Omental fat pad (tissue), 4 donors: ENCODE results near the gene NATD1. TPM values are rescaled to one million over a fixed set of nuclear protein-coding genes. Genes with fewer than 3 reads are reported as not detected.
A peak's percentile ranks its signal among the peaks of the same experiment; 100 is the strongest.

ENCODE experiments used
- ATAC-seq: fragments of 150-250 bp; one replicate; pipeline ENCODE4 v1.9.1; 2016; ENCODE audit warnings: mild to moderate bottlenecking, moderate library complexity; ENCODE audit not compliant: low FRiP score
- DNase-seq: peaks from one replicate; pipeline ENCODE4 v3.0.0-alpha.2; 2019; ENCODE audit warnings: low spot score
- total RNA-seq, 4 donors: library from RNA; depleted of rRNA; stranded (reverse); fragments of >200 nt; gene quantifications; one replicate each; pipeline ENCODE4 v1.1.0, GENCODE V29; 2016
- TF ChIP-seq, protein P1 (sequence below), 3 donors: fragments of 450-650 bp; IDR thresholded peaks; one replicate each; pipeline ENCODE4 v1.5.1; 2016 to 2017; ENCODE audit warnings: antibody characterized with exemption in 3 of 3, mild to moderate bottlenecking in 3 of 3, moderate library complexity in 2 of 3

NATD1 gene, protein sequence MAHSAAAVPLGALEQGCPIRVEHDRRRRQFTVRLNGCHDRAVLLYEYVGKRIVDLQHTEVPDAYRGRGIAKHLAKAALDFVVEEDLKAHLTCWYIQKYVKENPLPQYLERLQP
- total RNA-seq: 10 to 100 TPM in 2 of 4 donors, 1 to 10 TPM in 2; 7.5 to 19.1 (median 9.6) TPM

DNA sequence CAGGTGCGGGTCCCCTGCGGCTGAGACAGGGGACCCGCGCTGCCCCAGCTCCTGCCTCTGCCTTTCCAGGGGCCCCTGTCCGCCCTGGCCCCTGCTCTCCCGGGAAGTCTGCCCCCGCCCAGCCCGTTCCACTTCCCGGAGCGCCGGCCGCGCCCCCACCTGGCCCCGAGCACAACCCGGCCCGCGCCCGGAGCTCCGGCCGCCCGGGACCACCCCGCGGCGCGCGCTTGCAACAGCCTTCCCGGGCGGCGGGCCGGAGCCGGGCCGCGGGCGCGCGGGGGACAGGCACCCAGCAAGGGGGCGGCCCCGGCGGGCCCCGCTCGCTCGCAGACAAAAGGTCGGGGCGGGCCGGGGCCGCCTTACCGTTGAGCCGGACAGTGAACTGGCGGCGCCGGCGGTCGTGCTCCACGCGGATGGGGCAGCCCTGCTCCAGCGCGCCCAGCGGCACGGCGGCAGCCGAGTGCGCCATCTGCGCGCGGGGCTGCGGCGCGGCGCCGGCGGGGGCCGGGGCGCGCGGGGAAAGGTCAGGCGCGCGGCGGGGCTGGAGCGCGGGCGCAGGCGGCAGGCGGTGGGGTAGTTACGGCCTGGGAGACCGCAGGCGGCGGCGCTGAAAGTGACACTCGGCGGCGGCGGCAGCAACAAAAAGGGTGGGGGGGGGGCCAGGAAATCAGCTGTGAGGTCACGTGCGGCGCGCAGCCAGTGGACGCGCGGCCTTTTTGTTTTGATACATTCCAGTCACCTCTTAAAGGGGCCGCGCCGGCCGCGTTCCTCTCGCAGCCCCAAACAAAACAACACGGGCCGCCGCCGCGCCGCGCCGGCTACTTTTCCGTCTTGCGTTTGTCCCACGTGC is at the start of gene NATD1:
NATD1 (minus strand) TSS at position 615 of the 850 bp plus-strand sequence; CDS start at position 469, 146 bp downstream.
- DNase-seq: peak; percentile 83
- peak; percentile 67 for ATAC-seq
- TF ChIP-seq, protein P1, sequence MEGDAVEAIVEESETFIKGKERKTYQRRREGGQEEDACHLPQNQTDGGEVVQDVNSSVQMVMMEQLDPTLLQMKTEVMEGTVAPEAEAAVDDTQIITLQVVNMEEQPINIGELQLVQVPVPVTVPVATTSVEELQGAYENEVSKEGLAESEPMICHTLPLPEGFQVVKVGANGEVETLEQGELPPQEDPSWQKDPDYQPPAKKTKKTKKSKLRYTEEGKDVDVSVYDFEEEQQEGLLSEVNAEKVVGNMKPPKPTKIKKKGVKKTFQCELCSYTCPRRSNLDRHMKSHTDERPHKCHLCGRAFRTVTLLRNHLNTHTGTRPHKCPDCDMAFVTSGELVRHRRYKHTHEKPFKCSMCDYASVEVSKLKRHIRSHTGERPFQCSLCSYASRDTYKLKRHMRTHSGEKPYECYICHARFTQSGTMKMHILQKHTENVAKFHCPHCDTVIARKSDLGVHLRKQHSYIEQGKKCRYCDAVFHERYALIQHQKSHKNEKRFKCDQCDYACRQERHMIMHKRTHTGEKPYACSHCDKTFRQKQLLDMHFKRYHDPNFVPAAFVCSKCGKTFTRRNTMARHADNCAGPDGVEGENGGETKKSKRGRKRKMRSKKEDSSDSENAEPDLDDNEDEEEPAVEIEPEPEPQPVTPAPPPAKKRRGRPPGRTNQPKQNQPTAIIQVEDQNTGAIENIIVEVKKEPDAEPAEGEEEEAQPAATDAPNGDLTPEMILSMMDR (IDR thresholded peaks at IDR 0.05): no peak

DNA sequence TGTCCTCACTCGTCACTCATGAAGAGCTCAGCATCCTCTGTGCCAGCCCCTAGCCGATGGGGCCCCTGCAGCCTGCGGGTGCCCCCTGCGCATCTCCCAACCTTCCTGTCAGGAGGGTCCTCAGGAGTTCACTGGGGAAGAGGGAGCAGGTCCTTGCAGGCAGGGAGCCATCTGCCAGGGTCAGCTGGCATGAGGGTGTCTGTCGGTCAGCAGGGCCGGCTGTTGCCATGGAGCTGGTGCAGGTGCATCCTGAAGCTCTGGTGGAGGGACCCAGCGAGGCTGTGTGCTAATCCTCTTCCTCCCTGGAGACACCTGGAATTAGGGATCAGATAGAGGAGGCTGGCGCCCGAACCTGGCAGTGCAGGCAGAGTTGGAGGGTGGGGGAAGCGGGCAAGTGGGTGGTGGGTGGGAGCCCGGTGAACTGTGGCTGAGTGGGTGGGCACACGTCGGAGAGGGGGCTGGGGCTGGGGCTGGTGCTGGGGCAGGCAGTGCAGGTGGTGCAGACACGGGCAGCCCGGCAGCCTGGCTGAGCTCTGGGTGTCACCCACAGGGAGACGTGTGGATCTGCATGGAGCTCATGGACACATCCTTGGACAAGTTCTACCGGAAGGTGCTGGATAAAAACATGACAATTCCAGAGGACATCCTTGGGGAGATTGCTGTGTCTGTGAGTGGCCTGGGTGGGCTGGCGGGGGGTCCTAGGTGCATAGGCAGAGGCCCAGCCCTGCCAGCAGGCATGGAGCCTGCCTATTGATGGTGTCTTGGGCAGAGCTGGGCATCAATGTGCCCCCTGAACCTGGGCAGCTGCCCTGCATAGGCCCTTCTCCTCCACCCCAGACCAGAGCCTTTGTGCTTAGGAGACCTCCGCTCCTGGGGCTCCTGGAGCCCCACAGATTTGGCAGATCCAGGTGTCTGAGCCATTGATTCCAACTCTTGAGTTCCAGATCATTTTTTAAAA is 48.7 kb upstream of the NATD1 start:
- no peak for DNase-seq
- TF ChIP-seq, protein P1 (IDR thresholded peaks at IDR 0.05): no peak
- ATAC-seq: no peak

DNA sequence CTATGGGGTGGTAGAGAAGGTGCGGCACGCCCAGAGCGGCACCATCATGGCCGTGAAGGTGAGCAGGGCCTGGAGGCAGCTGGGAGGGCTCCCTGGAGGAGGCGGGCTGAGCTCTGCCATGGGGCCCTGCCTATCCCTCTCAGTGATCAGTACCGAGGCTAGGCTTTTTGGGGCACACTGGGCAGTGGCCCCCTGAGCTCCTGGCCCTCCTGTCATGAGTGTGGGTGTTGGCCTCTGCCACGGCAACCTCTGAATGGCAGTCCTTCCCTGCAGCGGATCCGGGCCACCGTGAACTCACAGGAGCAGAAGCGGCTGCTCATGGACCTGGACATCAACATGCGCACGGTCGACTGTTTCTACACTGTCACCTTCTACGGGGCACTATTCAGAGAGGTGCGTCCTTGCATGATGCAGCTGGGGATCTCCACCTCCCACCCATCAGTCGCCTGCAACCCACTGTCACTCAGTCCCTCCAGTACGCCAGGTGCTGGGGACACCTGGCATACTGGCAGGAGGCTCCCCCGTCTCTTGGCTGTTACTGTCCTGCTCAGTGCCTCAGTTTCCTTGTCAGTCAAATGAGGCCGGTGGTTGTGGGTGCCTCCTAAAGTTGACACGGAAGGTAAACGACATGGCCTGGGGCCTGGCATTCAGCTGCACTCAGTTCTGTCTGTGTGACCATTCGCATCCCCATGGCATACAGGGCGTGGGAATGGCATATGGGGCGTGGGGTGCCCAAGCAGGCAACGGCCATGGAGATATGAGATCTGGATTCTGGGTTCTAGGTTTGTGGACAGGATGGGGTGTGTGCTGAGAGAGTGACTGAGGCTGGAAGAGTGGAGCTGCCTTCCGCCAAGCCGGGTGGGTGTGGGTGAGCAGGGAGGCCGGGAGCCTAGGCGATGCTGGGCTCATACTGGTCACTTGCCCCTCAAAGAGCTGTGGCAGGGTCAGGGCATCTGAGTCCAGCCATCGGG is 47.7 kb upstream of the NATD1 start:
- TF ChIP-seq, protein P1 (IDR thresholded peaks at IDR 0.05): no peak
- no peak for DNase-seq
- no peak for ATAC-seq

DNA sequence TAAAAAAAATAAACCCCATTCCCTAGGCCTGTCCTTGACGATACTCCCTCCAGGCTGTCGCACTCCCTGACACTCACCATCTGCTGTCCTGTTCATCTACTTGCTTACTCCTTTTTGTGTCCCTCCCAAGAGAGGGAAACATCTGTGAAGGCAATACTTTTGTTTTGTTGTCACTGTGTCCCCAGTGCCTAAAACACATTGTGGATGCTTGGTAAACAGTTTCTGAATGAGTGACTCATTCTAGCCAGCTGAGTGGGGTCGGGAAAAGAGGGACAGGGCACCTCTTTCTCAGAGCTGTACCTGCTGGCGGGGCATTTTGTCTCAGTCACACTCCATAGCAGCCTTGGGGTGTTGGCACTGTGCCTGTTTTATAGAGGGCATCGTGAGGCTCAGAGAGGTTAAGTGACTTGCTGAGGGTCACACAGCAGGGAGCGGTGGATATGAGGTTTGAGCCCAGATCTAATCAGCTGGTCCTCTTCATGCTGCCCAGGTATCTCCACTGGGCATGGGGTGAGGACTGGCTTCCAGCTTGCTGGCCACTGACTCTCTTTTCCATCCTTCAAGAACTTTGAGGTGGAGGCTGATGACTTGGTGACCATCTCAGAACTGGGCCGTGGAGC is 46.9 kb upstream of the NATD1 start:
- DNase-seq: no peak
- TF ChIP-seq, protein P1 (IDR thresholded peaks at IDR 0.05): no peak
- no peak for ATAC-seq

DNA sequence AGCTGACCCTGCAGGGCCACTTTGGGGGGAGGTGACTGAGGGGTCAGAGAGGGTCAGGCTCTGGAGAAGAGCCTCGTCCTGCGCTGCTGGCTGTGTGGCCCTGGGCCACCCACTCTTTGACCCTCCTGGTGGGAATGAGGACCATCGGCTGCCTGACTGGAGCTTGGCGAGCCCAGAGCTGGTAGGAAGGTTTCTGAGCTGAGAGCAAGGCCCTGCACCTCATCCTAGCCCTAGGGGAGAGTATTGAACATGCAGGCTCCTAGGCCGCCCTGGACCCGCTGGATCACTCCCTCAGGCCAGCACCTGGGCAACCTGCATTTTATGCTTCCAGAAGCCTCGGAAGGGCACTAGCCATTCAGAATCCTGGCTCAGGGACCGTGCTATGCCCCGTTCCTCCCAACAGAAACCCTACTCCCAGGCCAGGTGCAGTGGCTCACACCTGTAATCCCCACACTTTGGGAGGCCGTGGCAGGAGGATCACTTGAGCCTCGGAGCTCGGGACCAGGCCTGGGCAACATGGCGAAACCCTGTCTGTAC is 45.8 kb upstream of the NATD1 start:
- ATAC-seq (no peak), DNase-seq (no peak)
- TF ChIP-seq, protein P1 (IDR thresholded peaks at IDR 0.05): no peak
